ENCODE results near the gene PRPS2.

Gene PRPS2

GRCh38 chrX:12791257-12792228, at the start of gene PRPS2:
TSS of gene PRPS2 (plus strand) at chrX:12791412. CDS start at chrX:12791498, 86 bp downstream.
- DNase-seq = peak; percentile 51

- DNase-seq = no peak
These were observed 49.8 kb upstream of the PRPS2 start for GRCh38 chrX:12741416-12741815.

- no peak for DNase-seq
These were observed 43.8 kb upstream of the PRPS2 start for GRCh38 chrX:12747433-12747832.

- no peak for DNase-seq
These were observed 39.3 kb upstream of the PRPS2 start for GRCh38 chrX:12751887-12752286.

GRCh38 chrX:12753366-12753765, 37.8 kb upstream of the PRPS2 start:
- no peak for DNase-seq

- DNase-seq = no peak
These were observed 32.9 kb upstream of the PRPS2 start for GRCh38 chrX:12758291-12758690.

- no peak for DNase-seq
These were observed 23.4 kb upstream of the PRPS2 start for GRCh38 chrX:12767856-12768255.

- DNase-seq = no peak
These were observed 22.7 kb upstream of the PRPS2 start for GRCh38 chrX:12768491-12768890.

GRCh38 chrX:12770440-12770839, 20.8 kb upstream of the PRPS2 start:
- DNase-seq = peak; percentile 30

GRCh38 chrX:12771445-12772069, 19.7 kb upstream of the PRPS2 start:
- peak; percentile 65 for DNase-seq

GRCh38 chrX:12777670-12778069, 13.5 kb upstream of the PRPS2 start:
- DNase-seq = no peak

GRCh38 chrX:12779534-12779933, 11.7 kb upstream of the PRPS2 start:
- DNase-seq = no peak

- DNase-seq = no peak
These were observed 2.6 kb upstream of the PRPS2 start for GRCh38 chrX:12788645-12789044.

- no peak for DNase-seq
These were observed 1.2 kb upstream of the PRPS2 start for GRCh38 chrX:12789976-12790375.

- DNase-seq = no peak
These were observed 341 bp upstream of the PRPS2 start for GRCh38 chrX:12790885-12791256.

- no peak for DNase-seq
These were observed 1.5 kb downstream of the PRPS2 start for GRCh38 chrX:12792711-12793110.

GRCh38 chrX:12794654-12795053, 3.4 kb downstream of the PRPS2 start:
- DNase-seq = no peak

- no peak for DNase-seq
These were observed 7.4 kb downstream of the PRPS2 start for GRCh38 chrX:12798601-12799000.

- DNase-seq = no peak
These were observed 7.9 kb downstream of the PRPS2 start for GRCh38 chrX:12799118-12799517.

- DNase-seq = no peak
These were observed 11.5 kb downstream of the PRPS2 start for GRCh38 chrX:12802741-12803140.

- DNase-seq = no peak
These were observed 13.4 kb downstream of the PRPS2 start for GRCh38 chrX:12804655-12805054.

- DNase-seq = no peak
These were observed 14.1 kb downstream of the PRPS2 start for GRCh38 chrX:12805333-12805732.

- no peak for DNase-seq
These were observed 20.4 kb downstream of the PRPS2 start for GRCh38 chrX:12811658-12812057.

- peak; percentile 29 for DNase-seq
These were observed 23.2 kb downstream of the PRPS2 start for GRCh38 chrX:12814420-12814819.

All from CD4-positive, alpha-beta T cell treated with Interleukin-4 for 4 hours (primary cell).